GM12878 (cell line): ENCODE measurements around the gene TM7SF2. TPM values are rescaled to one million over a fixed set of nuclear protein-coding genes. Genes with fewer than 3 reads are reported as not detected.

Experiments used
- ATAC-seq: fragments of 200-7000 bp; cut with Tn5 transposase; 3 replicates; pipeline ENCODE4 v1.9.1; 2020; ENCODE audit warnings: mild to moderate bottlenecking, moderate library complexity
- BruUV-seq: library from RNA; stranded (reverse); fragments of 400-500 nt; replicated peaks from 2 replicates; lab custom pipeline; 2021; lab: Mats Ljungman, UMichigan
- CTCF ChIA-PET: fragments of 300-600 bp; sonication (Branson Sonifier 250); formaldehyde crosslinking; extraction: SDS; loops from one replicate; lab custom pipeline; 2021; ENCODE audit warnings: inconsistent platforms; lab: Yijun Ruan, JAX
- POLR2A ChIA-PET: fragments of 350-600 bp; formaldehyde crosslinking; extraction: SDS; loops from one replicate; lab custom pipeline; 2021; ENCODE audit warnings: inconsistent platforms; lab: Charles Lee
- RAD21 ChIA-PET: fragments of 300-600 bp; sonication (Branson Sonifier 250); formaldehyde crosslinking; loops from one replicate; lab custom pipeline; 2023; ENCODE audit warnings: antibody characterized with exemption; ENCODE audit not compliant: unreplicated experiment; lab: Charles Lee
- SMC1A ChIA-PET: fragments of 300-600 bp; sonication (Branson Sonifier 250); formaldehyde crosslinking; loops from one replicate; lab custom pipeline; 2023; ENCODE audit not compliant: unreplicated experiment, uncharacterized antibody; lab: Charles Lee
- DNase-seq: peaks from one replicate; pipeline ENCODE4 v3.0.0-alpha.2; 2011; ENCODE audit warnings: low read depth, low spot score
- FAIRE-seq: peaks from 3 replicates; lab custom pipeline; 2011; peaks lifted over from hg19 to GRCh38; lab: Jason Lieb, UNC
- H2AFZ ChIP-seq: 2 replicates; pipeline ENCODE4 v1.6.0; 2011; ENCODE audit warnings: low read depth, low read length, control low read depth; ENCODE audit not compliant: control insufficient read depth
- H3K27ac ChIP-seq: 2 replicates; pipeline ENCODE4 v1.5.1; 2011; ENCODE audit warnings: control low read depth; ENCODE audit not compliant: control insufficient read depth, insufficient read depth
- H3K27me3 ChIP-seq, 2 experiments: replicated peaks in 1 of 2; 2 replicates each; pipeline versions ENCODE4 v1.6.0 to v1.6.1; 2011; ENCODE audit warnings: low read length in 1 of 2; ENCODE audit not compliant: control insufficient read depth in 2 of 2, insufficient read depth in 2 of 2
- H3K36me3 ChIP-seq, 2 experiments: 2 replicates each; pipeline ENCODE4 v1.5.1; 2011; ENCODE audit warnings: low read length in 1 of 2; ENCODE audit not compliant: control insufficient read depth in 2 of 2, insufficient read depth in 2 of 2
- H3K4me1 ChIP-seq: 2 replicates; pipeline ENCODE4 v1.6.1; 2011; ENCODE audit warnings: mild to moderate bottlenecking, low read length, moderate library complexity, mixed read lengths; ENCODE audit not compliant: control insufficient read depth, insufficient read depth
- H3K4me2 ChIP-seq: 2 replicates; pipeline ENCODE4 v1.6.0; 2011; ENCODE audit warnings: control low read depth; ENCODE audit not compliant: control insufficient read depth, insufficient read depth
- H3K4me3 ChIP-seq: fragments of 200-600 bp; sonication (generic); 2 replicates; pipeline ENCODE4 v1.5.1; 2016
- H3K79me2 ChIP-seq: 2 replicates; pipeline ENCODE4 v1.6.0; 2011; ENCODE audit warnings: low read length; ENCODE audit not compliant: control insufficient read depth, insufficient read depth
- H3K9ac ChIP-seq: 2 replicates; pipeline ENCODE4 v1.8.0; 2011; ENCODE audit warnings: low read length, control low read depth, mixed read lengths; ENCODE audit not compliant: control insufficient read depth, insufficient read depth
- H3K9me3 ChIP-seq: replicated peaks from 3 replicates; pipeline ENCODE4 v1.5.1; 2011; ENCODE audit warnings: mild to moderate bottlenecking, low read length; ENCODE audit not compliant: control insufficient read depth, insufficient read depth
- H4K20me1 ChIP-seq: 2 replicates; pipeline ENCODE4 v1.6.0; 2011; ENCODE audit not compliant: control insufficient read depth, insufficient read depth
- ATF3 ChIP-seq: IDR thresholded peaks from 2 replicates; pipeline ENCODE4 v1.6.1; 2011; ENCODE audit warnings: low read depth, mild to moderate bottlenecking, low read length, moderate library complexity, borderline replicate concordance; ENCODE audit errors: extremely low read depth
- BCL11A ChIP-seq: IDR thresholded peaks from 2 replicates; pipeline ENCODE4 v1.6.1; 2011; ENCODE audit warnings: low read depth, low read length
- CBFB ChIP-seq: IDR thresholded peaks from 2 replicates; pipeline ENCODE4 v1.6.1; 2016; ENCODE audit warnings: antibody characterized with exemption, low read depth
- CHD1 ChIP-seq: IDR thresholded peaks from 2 replicates; pipeline ENCODE4 v1.6.1; 2012; ENCODE audit warnings: low read depth, low read length, improper control_type of control experiment
- CREB1 ChIP-seq: IDR thresholded peaks from 2 replicates; pipeline ENCODE4 v1.6.1; 2012; ENCODE audit warnings: low read depth, mild to moderate bottlenecking, inconsistent platforms
- CTCF ChIP-seq, 3 experiments: IDR thresholded peaks in 2 of 3; conservative IDR thresholded peaks in 1 of 3; 2 replicates each; pipeline ENCODE4 v1.5.1; 2011; ENCODE audit warnings: low read depth in 3 of 3, low read length in 3 of 3, mild to moderate bottlenecking in 3 of 3, control low read depth in 2 of 3, moderate library complexity in 2 of 3, inconsistent platforms in 1 of 3, mixed read lengths in 1 of 3; ENCODE audit not compliant: control insufficient read depth in 2 of 3, insufficient read depth in 1 of 3; ENCODE audit errors: extremely low read depth in 1 of 3
- E2F4 ChIP-seq: IDR thresholded peaks from 2 replicates; pipeline ENCODE4 v1.6.1; 2012; ENCODE audit warnings: low read depth, low read length, improper control_type of control experiment
- E4F1 ChIP-seq: fragments of 450-650 bp; IDR thresholded peaks from 2 replicates; pipeline ENCODE4 v1.6.1; 2018; ENCODE audit warnings: borderline replicate concordance, mild to moderate bottlenecking; ENCODE audit not compliant: partially characterized antibody
- EP300 ChIP-seq, 2 experiments: fragments of 150-350 bp in 1 of 2; IDR thresholded peaks; 2 replicates each; pipeline ENCODE4 v1.6.1; 2011 to 2012; ENCODE audit warnings: low read depth in 2 of 2, low read length in 2 of 2, borderline replicate concordance in 1 of 2, improper control_type of control experiment in 1 of 2, inconsistent platforms in 1 of 2; ENCODE audit not compliant: control insufficient read depth in 1 of 2
- LARP7 ChIP-seq: fragments of 450-650 bp; IDR thresholded peaks from 2 replicates; pipeline ENCODE4 v1.6.1; 2017; ENCODE audit warnings: mild to moderate bottlenecking
- NBN ChIP-seq: fragments of 450-650 bp; IDR thresholded peaks from 2 replicates; pipeline ENCODE4 v1.6.1; 2016
- POU2F2 ChIP-seq: IDR thresholded peaks from 3 replicates; pipeline ENCODE4 v1.6.1; 2011; ENCODE audit warnings: low read depth, mild to moderate bottlenecking, low read length, borderline replicate concordance
- RUNX3 ChIP-seq: IDR thresholded peaks from 2 replicates; pipeline ENCODE4 v1.6.1; 2012; ENCODE audit warnings: low read length, inconsistent platforms
- SIX5 ChIP-seq: IDR thresholded peaks from 2 replicates; pipeline ENCODE4 v1.6.1; 2011; ENCODE audit warnings: mild to moderate bottlenecking, low read depth, low read length, moderate library complexity; ENCODE audit not compliant: severe bottlenecking
- SREBF1 ChIP-seq: IDR thresholded peaks from 2 replicates; pipeline ENCODE4 v1.6.1; 2012; ENCODE audit warnings: mild to moderate bottlenecking, low read length
- SREBF2 ChIP-seq: IDR thresholded peaks from 2 replicates; pipeline ENCODE4 v1.6.1; 2012; ENCODE audit warnings: mild to moderate bottlenecking, low read length
- YY1 ChIP-seq: IDR thresholded peaks from 2 replicates; pipeline ENCODE4 v1.6.1; 2011; ENCODE audit warnings: low read depth, mild to moderate bottlenecking, low read length
- WGBS: methylation state at CpG from one replicate; pipeline ENCODE4 v1.1.6; 2016; ENCODE audit warnings: low lambda C conversion rate; ENCODE audit not compliant: insufficient replicate concordance, insufficient coverage; ENCODE audit errors: missing lambda C conversion rate; 5-methylcytosine and 5-hydroxymethylcytosine counted together
- in situ Hi-C: fragments of 300-500 bp; cut with MboI; formaldehyde crosslinking; loops from 9 replicates; pipeline ENCODE4 v1.14.3; 2018; ENCODE audit warnings: mixed read lengths
- intact Hi-C: fragments of 100-400 bp; cut with micrococcal nuclease; formaldehyde crosslinking; loops from one replicate; pipeline ENCODE4 v1.14.2; 2022; ENCODE audit not compliant: unreplicated experiment
- polyA plus RNA-seq, 11 experiments: library from polyadenylated mRNA; depleted of rRNA in 4 of 11; unstranded in 6 of 11; stranded (reverse) in 5 of 11; fragments of >200 nt; fragmentation: Nextera tagmentation in 4 of 11; fragmentation: Illumina TruSeq in 1 of 11; extraction: Ambion mirVana in 4 of 11; extraction: Trizol in 1 of 11; gene quantifications; 1 replicate in 1 of 11; 2 replicates in 10 of 11; pipeline versions ENCODE4 v1.2.1 to v1.2.3, GENCODE V29; 2011 to 2016; ENCODE audit warnings: inconsistent platforms in 2 of 11, missing spikeins in 2 of 11, low read depth in 1 of 11
- total RNA-seq, 4 experiments: library from RNA; depleted of rRNA in 3 of 4; stranded (reverse); fragments of >200 nt in 3 of 4; fragmentation: Illumina TruSeq in 1 of 4; extraction: Trizol in 1 of 4; gene quantifications; 2 replicates each; pipeline versions ENCODE4 v1.2.1 to v1.2.3, GENCODE V29; 2013 to 2021

Gene TM7SF2
- total and polyA plus RNA-seq, 10 of the 15 experiments (the other 5 are each of a cell fraction or from before 2014, with no cell fraction given): 0.52 to 57.7 (median 20.7) TPM

GRCh38 chr11:65134240-65134951 lies 22.7 kb downstream of the TM7SF2 start, which contains the start of gene SYVN1:
Gene SYVN1 (minus strand): TSS chr11:65134519. CDS start chr11:65133601, 918 bp downstream.
- RAD21 ChIA-PET: interaction anchor here (0.5 to 3.0 kb wide), 9 partner anchors 13 to 286 kb away, joined by 3 to 25 read pairs (median 6); partner anchors contain the start of genes ARL2, CAPN1, DPF2 and FAU
- peak within 1 kb of the TSS; percentile 99 for H3K4me3 ChIP-seq
- peaks cover 21% of the 10 kb centered on the region for H3K4me1 ChIP-seq
- POLR2A ChIA-PET: interaction anchor here (0.6 to 3.1 kb wide), 22 partner anchors 10 to 355 kb away, joined by 3 to 28 read pairs (median 6); partner anchors contain the start of genes CAPN1, CDCA5, FAU and MRPL49
- FAIRE-seq (peak; percentile 70), ATAC-seq (peak; percentile 81), DNase-seq (peak; percentile 89)
- SMC1A ChIA-PET: interaction anchor here (1.1 to 2.4 kb wide), 8 partner anchors 11 to 286 kb away, joined by 3 to 13 read pairs (median 8); partner anchors contain the start of genes FAU, MRPL49 and ZNHIT2
- 0 out of 2 replicates have a peak, but pooled peaks cover 4% of the 10 kb centered on the region for H4K20me1 ChIP-seq
- CTCF ChIA-PET: interaction anchor here (0.6 to 6.7 kb wide), 11 partner anchors 12 to 290 kb away, joined by 3 to 40 read pairs (median 6); partner anchors contain the start of genes CAPN1, CDC42BPG, FAU and MRPL49
- intact Hi-C loops: loop anchor here (5.0 to 10.0 kb wide), 2 partner anchors 48 to 120 kb away; partner anchors contain the start of gene CAPN1
- in situ Hi-C loops: no loop called here
- no peaks in the 10 kb centered on the region for H3K9me3 ChIP-seq
- no peaks in the 10 kb centered on the region for H3K27me3 ChIP-seq
- no TSS peak for BruUV-seq
- peak within 1 kb of the TSS; percentile 97 for H2AFZ ChIP-seq
- WGBS: 2% methylated on average over 56 of the region's 60 CpGs
- peaks cover 11 to 20% of the 10 kb centered on the region in 2 experiments; a peak in 3 of 4 replicates for H3K36me3 ChIP-seq
- peak within 1 kb of the TSS; percentile 98 for H3K4me2 ChIP-seq
- peak within 1 kb of the TSS; percentile 96 for H3K9ac ChIP-seq
- peak within 1 kb of the TSS; percentile 99 for H3K27ac ChIP-seq
- peaks cover 44% of the 10 kb centered on the region for H3K79me2 ChIP-seq
- TF ChIP-seq SREBF1 (peak; percentile 92), ATF3 (no peak), LARP7 (peak; percentile 60), YY1 (peak; percentile 62; the same call in 1 of the 2 replicates), CHD1 (peak; percentile 97), NBN (peak; percentile 97), CTCF (IDR thresholded peaks at IDR 0.05 in 2 of 3, conservative IDR thresholded peaks at IDR 0.05 in 1 of 3; ENCODE audit: control insufficient read depth in 2 of 3, extremely low read depth in 1 of 3, insufficient read depth in 1 of 3, low read depth in 3 of 3, low read length in 3 of 3) (0 out of 6 replicates have a peak, but pooled peaks of 1 of the 3 experiments have one; percentile 1), BCL11A (no peak), RUNX3 (peak; percentile 58; the same call in 1 of the 2 replicates), POU2F2 (peak; percentile 70; the same call in 2 of the 3 replicates), SIX5 (peak; percentile 45), E2F4 (no peak), CBFB (peak; percentile 83), SREBF2 (0 out of 2 replicates have a peak, but pooled peaks have one; percentile 46), EP300 (IDR thresholded peaks at IDR 0.05; ENCODE audit: borderline replicate concordance in 1 of 2, control insufficient read depth in 1 of 2, low read depth in 2 of 2, low read length in 2 of 2) (no peak), E4F1 (peak; percentile 43), CREB1 (peak; percentile 82)
